Nephron (organoid): ENCODE data around the gene DPYD.
A peak's percentile ranks its signal among the peaks of the same experiment; 100 is the strongest.

Source experiments
- H3K27ac Mint-ChIP-seq, 3 experiments: 2 replicates each; pipeline ENCODE4 v1.8.0; 2020; ENCODE audit warnings: mixed read lengths in 3 of 3, mild to moderate bottlenecking in 2 of 3, moderate library complexity in 1 of 3
- H3K27me3 Mint-ChIP-seq: 2 replicates; pipeline ENCODE4 v1.8.0; 2021; ENCODE audit warnings: low read depth, mild to moderate bottlenecking, moderate library complexity, mixed read lengths
- H3K36me3 Mint-ChIP-seq: 2 replicates; pipeline ENCODE4 v1.8.0; 2020; ENCODE audit warnings: low read depth, mixed read lengths
- H3K4me1 Mint-ChIP-seq: 2 replicates; pipeline ENCODE4 v1.8.0; 2020; ENCODE audit warnings: mixed read lengths
- H3K4me3 Mint-ChIP-seq, 3 experiments: 2 replicates each; pipeline ENCODE4 v1.8.0; 2020; ENCODE audit warnings: mild to moderate bottlenecking in 3 of 3, mixed read lengths in 3 of 3, moderate library complexity in 2 of 3
- H3K9me3 Mint-ChIP-seq: 2 replicates; pipeline ENCODE4 v1.8.0; 2020; ENCODE audit warnings: mixed read lengths
- TF ChIP-seq, protein P1 (sequence below), 3 experiments: fragments of 200-600 bp; sonication (generic); IDR thresholded peaks; one replicate each; pipeline ENCODE4 v1.5.0; 2021; ENCODE audit warnings: antibody characterized with exemption in 3 of 3; ENCODE audit not compliant: unreplicated experiment in 3 of 3

The DPYD gene

DNA sequence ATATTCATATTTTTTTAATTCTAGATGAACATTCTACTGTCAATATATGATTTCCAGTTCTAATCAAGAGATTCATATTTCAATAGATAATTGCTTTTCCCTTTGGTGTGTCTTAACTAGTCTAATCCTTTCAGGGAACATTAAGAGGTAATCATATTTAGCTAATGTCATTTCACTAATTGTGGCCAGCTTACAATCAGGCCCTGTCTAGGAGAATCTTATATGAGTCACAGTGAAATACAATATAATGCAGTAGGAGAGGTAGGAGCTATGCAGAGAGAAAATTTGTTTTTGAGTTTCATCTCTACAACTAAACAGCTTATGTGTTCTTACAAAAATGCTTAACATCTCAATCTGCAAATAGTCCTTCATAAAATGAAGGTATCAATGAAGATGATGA lies 85.9 kb downstream of the DPYD start:
- TF ChIP-seq, protein P1, sequence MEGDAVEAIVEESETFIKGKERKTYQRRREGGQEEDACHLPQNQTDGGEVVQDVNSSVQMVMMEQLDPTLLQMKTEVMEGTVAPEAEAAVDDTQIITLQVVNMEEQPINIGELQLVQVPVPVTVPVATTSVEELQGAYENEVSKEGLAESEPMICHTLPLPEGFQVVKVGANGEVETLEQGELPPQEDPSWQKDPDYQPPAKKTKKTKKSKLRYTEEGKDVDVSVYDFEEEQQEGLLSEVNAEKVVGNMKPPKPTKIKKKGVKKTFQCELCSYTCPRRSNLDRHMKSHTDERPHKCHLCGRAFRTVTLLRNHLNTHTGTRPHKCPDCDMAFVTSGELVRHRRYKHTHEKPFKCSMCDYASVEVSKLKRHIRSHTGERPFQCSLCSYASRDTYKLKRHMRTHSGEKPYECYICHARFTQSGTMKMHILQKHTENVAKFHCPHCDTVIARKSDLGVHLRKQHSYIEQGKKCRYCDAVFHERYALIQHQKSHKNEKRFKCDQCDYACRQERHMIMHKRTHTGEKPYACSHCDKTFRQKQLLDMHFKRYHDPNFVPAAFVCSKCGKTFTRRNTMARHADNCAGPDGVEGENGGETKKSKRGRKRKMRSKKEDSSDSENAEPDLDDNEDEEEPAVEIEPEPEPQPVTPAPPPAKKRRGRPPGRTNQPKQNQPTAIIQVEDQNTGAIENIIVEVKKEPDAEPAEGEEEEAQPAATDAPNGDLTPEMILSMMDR (IDR thresholded peaks at IDR 0.05; ENCODE audit: unreplicated experiment in 3 of 3), result no peak
- Mint-ChIP-seq H3K4me1 (peaks cover 26% of the 10 kb centered on the region), H3K27ac (no peak overlapping the region), H3K4me3 (no peak overlapping the region), H3K27me3 (no peaks in the 10 kb centered on the region), H3K36me3 (no peaks in the 10 kb centered on the region), H3K9me3 (no peaks in the 10 kb centered on the region)

DNA sequence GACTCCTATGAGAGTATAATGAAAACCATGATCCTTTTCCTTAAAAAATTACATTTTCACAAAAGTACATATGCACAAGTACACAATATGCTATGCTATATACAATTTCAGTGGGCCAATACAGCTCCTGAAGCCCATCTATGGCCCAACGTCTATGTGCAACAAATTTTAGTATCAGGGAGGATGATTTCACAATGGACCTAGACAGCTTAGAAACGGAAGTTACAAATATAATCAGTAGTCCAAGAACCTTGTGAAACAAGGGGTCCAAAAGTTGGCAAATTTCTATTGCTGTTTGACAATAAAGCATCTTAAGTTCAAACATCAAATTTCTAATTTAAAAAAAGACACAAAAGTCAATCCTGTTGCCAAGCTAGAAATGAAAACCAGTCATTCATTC lies 87.0 kb downstream of the DPYD start:
- Mint-ChIP-seq H3K4me3 (no peak overlapping the region), H3K9me3 (no peaks in the 10 kb centered on the region), H3K4me1 (peaks cover 26% of the 10 kb centered on the region), H3K36me3 (no peaks in the 10 kb centered on the region), H3K27me3 (no peaks in the 10 kb centered on the region), H3K27ac (no peak overlapping the region)
- TF ChIP-seq, protein P1 (IDR thresholded peaks at IDR 0.05; ENCODE audit: unreplicated experiment in 3 of 3), result no peak

DNA sequence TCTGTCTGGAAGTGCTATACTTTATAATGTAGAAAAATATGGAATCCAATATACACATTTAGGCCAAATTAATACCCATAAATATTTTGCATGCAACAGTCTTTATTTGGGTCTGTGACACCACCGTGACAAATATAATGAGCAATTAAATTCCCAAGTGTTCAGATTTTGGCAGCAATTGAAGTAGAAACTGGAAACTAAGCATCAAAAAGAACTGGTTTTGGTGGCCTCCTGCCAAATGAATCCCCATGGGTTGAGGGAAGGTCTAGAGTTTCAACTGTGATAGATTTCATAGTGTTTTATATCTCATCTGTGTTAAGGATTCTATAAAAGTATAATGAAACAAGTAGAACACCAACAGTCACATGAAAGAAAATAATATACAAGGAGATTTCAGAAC lies 88.4 kb downstream of the DPYD start:
- H3K36me3 Mint-ChIP-seq, result no peaks in the 10 kb centered on the region
- peak overlapping the region; percentile 19 to 80 (median 60) for H3K27ac Mint-ChIP-seq
- no peak overlapping the region for H3K4me3 Mint-ChIP-seq
- peaks cover 26% of the 10 kb centered on the region for H3K4me1 Mint-ChIP-seq
- no peaks in the 10 kb centered on the region for H3K9me3 Mint-ChIP-seq
- TF ChIP-seq, protein P1 (IDR thresholded peaks at IDR 0.05; ENCODE audit: unreplicated experiment in 3 of 3), result no peak
- H3K27me3 Mint-ChIP-seq, result no peaks in the 10 kb centered on the region

DNA sequence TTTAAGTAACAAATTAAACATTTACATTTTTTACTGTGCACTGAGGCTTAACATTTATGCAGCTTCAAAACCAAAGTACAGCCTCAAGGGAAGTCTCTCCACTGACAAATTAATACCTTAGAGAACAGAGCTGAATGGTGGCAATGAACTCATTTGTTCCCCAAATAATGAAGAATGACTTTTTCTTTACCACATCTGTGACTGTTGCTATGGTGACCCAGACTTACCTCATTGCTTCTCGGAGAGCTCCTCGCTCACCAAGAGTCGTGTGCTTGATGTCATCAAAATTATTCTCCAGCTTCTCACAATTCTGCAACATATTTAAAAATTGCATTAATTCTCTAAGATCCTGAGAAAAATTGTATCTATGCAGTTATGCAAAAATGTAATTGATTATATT lies 92.9 kb downstream of the DPYD start:
- Mint-ChIP-seq H3K27me3 (no peaks in the 10 kb centered on the region), H3K27ac (no peak overlapping the region), H3K36me3 (no peaks in the 10 kb centered on the region), H3K9me3 (no peaks in the 10 kb centered on the region), H3K4me3 (no peak overlapping the region), H3K4me1 (peaks cover 19% of the 10 kb centered on the region)
- TF ChIP-seq, protein P1 (IDR thresholded peaks at IDR 0.05; ENCODE audit: unreplicated experiment in 3 of 3), result no peak

DNA sequence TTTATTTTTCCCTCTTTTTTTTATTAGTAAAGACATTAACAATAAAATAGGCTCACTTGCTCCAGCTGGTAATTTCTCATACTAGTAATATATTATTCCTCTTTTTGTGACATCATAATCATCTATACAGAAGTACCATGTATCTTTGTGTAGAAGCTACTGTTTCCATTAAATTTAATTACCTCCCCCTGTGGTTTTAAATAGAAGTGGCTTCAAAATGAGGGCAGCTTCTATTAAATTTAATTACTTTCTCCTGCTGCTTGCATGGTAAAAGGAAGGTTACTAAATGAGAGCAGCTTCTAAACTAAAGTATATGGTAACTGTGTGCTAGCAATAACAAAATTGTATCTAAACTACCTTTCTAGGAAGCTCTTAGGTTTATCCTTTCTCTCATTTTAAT lies 94.0 kb downstream of the DPYD start:
- TF ChIP-seq, protein P1 (IDR thresholded peaks at IDR 0.05; ENCODE audit: unreplicated experiment in 3 of 3), result no peak
- H3K4me3 Mint-ChIP-seq, result no peak overlapping the region
- H3K36me3 Mint-ChIP-seq, result no peaks in the 10 kb centered on the region
- H3K9me3 Mint-ChIP-seq, result no peaks in the 10 kb centered on the region
- no peaks in the 10 kb centered on the region for H3K27me3 Mint-ChIP-seq
- H3K27ac Mint-ChIP-seq, result no peak overlapping the region
- peaks cover 8% of the 10 kb centered on the region for H3K4me1 Mint-ChIP-seq

DNA sequence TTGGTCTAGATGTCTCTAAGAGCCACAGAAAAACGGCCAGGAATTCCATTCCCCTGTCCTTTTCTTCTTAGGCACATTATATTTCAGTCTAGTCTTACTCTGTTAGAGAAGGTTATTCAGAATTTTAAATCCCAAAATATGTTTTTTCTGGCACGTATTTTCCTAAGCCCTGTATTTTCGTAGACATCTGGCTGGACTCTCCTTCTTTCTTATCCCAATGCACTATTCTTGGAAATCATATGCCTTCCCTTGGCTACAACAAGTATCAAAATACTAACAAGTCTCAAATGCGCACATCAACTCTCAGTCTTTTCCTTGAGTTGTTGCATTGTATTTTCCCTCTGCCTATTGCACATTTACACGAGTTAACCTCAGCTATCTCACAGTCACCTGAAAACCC lies 96.2 kb downstream of the DPYD start:
- TF ChIP-seq, protein P1 (IDR thresholded peaks at IDR 0.05; ENCODE audit: unreplicated experiment in 3 of 3), result no peak
- Mint-ChIP-seq H3K27me3 (no peaks in the 10 kb centered on the region), H3K36me3 (no peaks in the 10 kb centered on the region), H3K4me3 (no peak overlapping the region), H3K4me1 (no peaks in the 10 kb centered on the region), H3K27ac (peak overlapping the region in 1 of 3 experiments; percentile 1), H3K9me3 (no peaks in the 10 kb centered on the region)
